IMR-90 (cell line): ENCODE measurements around the gene BMERB1. TPM values are rescaled to one million over a fixed set of nuclear protein-coding genes. Genes with fewer than 3 reads are reported as not detected.

Experiments
- ATAC-seq: fragments of 200-7000 bp; cut with Tn5 transposase; 2 replicates; pipeline ENCODE4 v1.9.1; 2020; ENCODE audit warnings: low read depth, mild to moderate bottlenecking, moderate library complexity
- BruUV-seq: library from RNA; stranded (reverse); fragments of 400-500 nt; replicated peaks from 2 replicates; lab custom pipeline; 2021; lab: Mats Ljungman, UMichigan
- CTCF ChIA-PET: fragments of 300-600 bp; formaldehyde crosslinking; extraction: SDS; loops from one replicate; lab custom pipeline; 2021; ENCODE audit warnings: antibody characterized with exemption; lab: Yijun Ruan, JAX
- POLR2A ChIA-PET: fragments of 300-600 bp; sonication (Branson Sonifier 250); formaldehyde crosslinking; loops from one replicate; lab custom pipeline; 2022; ENCODE audit warnings: antibody characterized with exemption; ENCODE audit not compliant: unreplicated experiment; lab: Charles Lee
- DNase-seq: peaks from one replicate; pipeline ENCODE4 v3.0.0; 2013
- H2AFZ ChIP-seq: replicated peaks from 2 replicates; pipeline ENCODE3; 2013; ENCODE audit warnings: low read length, mild to moderate bottlenecking; ENCODE audit not compliant: poor library complexity
- H2AK5ac ChIP-seq: 2 replicates; pipeline ENCODE4 v1.6.1; 2013; ENCODE audit warnings: low read depth, low read length, inconsistent platforms
- H2AK9ac ChIP-seq: replicated peaks from 2 replicates; pipeline ENCODE3; 2013; ENCODE audit warnings: mild to moderate bottlenecking, low read depth, low read length, moderate library complexity; ENCODE audit not compliant: poor library complexity
- H2BK120ac ChIP-seq: 2 replicates; pipeline ENCODE4 v1.6.1; 2013; ENCODE audit warnings: low read depth, low read length, inconsistent platforms
- H2BK15ac ChIP-seq: 3 replicates; pipeline ENCODE4 v1.6.1; 2013; ENCODE audit warnings: low read depth, low read length, inconsistent platforms
- H2BK20ac ChIP-seq: 2 replicates; pipeline ENCODE4 v1.6.1; 2013; ENCODE audit warnings: low read depth, mild to moderate bottlenecking, inconsistent platforms, low read length, moderate library complexity
- H2BK5ac ChIP-seq: 2 replicates; pipeline ENCODE4 v1.6.1; 2013; ENCODE audit warnings: mild to moderate bottlenecking, low read depth, low read length, inconsistent platforms; ENCODE audit not compliant: poor library complexity, severe bottlenecking
- H3K14ac ChIP-seq: replicated peaks from 2 replicates; pipeline ENCODE4 v1.6.1; 2013; ENCODE audit warnings: low read depth, low read length, inconsistent platforms
- H3K18ac ChIP-seq: 2 replicates; pipeline ENCODE4 v1.6.1; 2013; ENCODE audit warnings: low read depth, low read length, control low read depth
- H3K23ac ChIP-seq: 2 replicates; pipeline ENCODE4 v1.6.1; 2013; ENCODE audit warnings: low read depth, low read length, inconsistent platforms
- H3K27ac ChIP-seq: 2 replicates; pipeline ENCODE4 v1.5.1; 2013; ENCODE audit warnings: mild to moderate bottlenecking, control low read depth, low read length; ENCODE audit not compliant: insufficient read depth
- H3K27me3 ChIP-seq: 2 replicates; pipeline ENCODE4 v1.6.1; 2013; ENCODE audit warnings: low read length; ENCODE audit not compliant: control insufficient read depth, insufficient read depth
- H3K36me3 ChIP-seq: 2 replicates; pipeline ENCODE4 v1.6.1; 2013; ENCODE audit warnings: low read length, mixed read lengths; ENCODE audit not compliant: control insufficient read depth, insufficient read depth
- H3K4ac ChIP-seq: 2 replicates; pipeline ENCODE4 v1.6.1; 2013; ENCODE audit warnings: low read depth, low read length, inconsistent platforms
- H3K4me1 ChIP-seq: 2 replicates; pipeline ENCODE4 v1.6.1; 2013; ENCODE audit warnings: low read length, mixed read lengths; ENCODE audit not compliant: control insufficient read depth, insufficient read depth
- H3K4me2 ChIP-seq: 2 replicates; pipeline ENCODE4 v1.6.1; 2013; ENCODE audit warnings: low read depth, mild to moderate bottlenecking, control low read depth, low read length, moderate library complexity
- H3K4me3 ChIP-seq: 2 replicates; pipeline ENCODE4 v1.5.1; 2013; ENCODE audit warnings: low read depth, mild to moderate bottlenecking, control low read depth, low read length, moderate library complexity; ENCODE audit not compliant: insufficient read depth
- H3K56ac ChIP-seq: 2 replicates; pipeline ENCODE4 v1.6.1; 2013; ENCODE audit warnings: low read length, inconsistent platforms; ENCODE audit not compliant: insufficient read depth; ENCODE audit errors: extremely low read depth
- H3K79me1 ChIP-seq, 2 experiments: 2 replicates each; pipeline ENCODE4 v1.6.1; 2013; ENCODE audit warnings: low read length in 2 of 2, inconsistent platforms in 1 of 2, low read depth in 1 of 2
- H3K9ac ChIP-seq: 2 replicates; pipeline ENCODE4 v1.6.1; 2013; ENCODE audit warnings: low read depth, low read length, control low read depth
- H3K9me1 ChIP-seq: 2 replicates; pipeline ENCODE4 v1.6.1; 2013; ENCODE audit warnings: low read length, inconsistent platforms; ENCODE audit not compliant: insufficient read depth
- H3K9me3 ChIP-seq: 2 replicates; pipeline ENCODE4 v1.6.1; 2013; ENCODE audit warnings: low read length; ENCODE audit not compliant: control insufficient read depth, insufficient read depth
- H4K20me1 ChIP-seq: 2 replicates; pipeline ENCODE4 v1.6.1; 2013; ENCODE audit warnings: low read length, inconsistent platforms; ENCODE audit not compliant: insufficient read depth
- H4K5ac ChIP-seq: 2 replicates; pipeline ENCODE4 v1.6.1; 2013; ENCODE audit warnings: mild to moderate bottlenecking, low read depth, low read length, control low read depth
- H4K8ac ChIP-seq, 2 experiments: 2 replicates each; pipeline ENCODE4 v1.6.1; 2013; ENCODE audit warnings: low read depth in 2 of 2, low read length in 2 of 2, control low read depth in 1 of 2, inconsistent platforms in 1 of 2
- H4K91ac ChIP-seq: 2 replicates; pipeline ENCODE4 v1.6.1; 2013; ENCODE audit warnings: low read depth, low read length, inconsistent platforms; ENCODE audit not compliant: insufficient read depth
- BHLHE40 ChIP-seq: fragments of 150-350 bp; IDR thresholded peaks from 2 replicates; pipeline ENCODE4 v1.6.1; 2016; ENCODE audit warnings: mild to moderate bottlenecking, low read depth, low read length
- CEBPB ChIP-seq: IDR thresholded peaks from 2 replicates; pipeline ENCODE4 v1.6.1; 2012; ENCODE audit warnings: low read depth, low read length, improper control_type of control experiment
- CHD1 ChIP-seq: IDR thresholded peaks from 2 replicates; pipeline ENCODE4 v1.6.1; 2012; ENCODE audit warnings: low read depth, low read length, improper control_type of control experiment
- FOS ChIP-seq: fragments of 150-350 bp; IDR thresholded peaks from 2 replicates; pipeline ENCODE4 v1.6.1; 2016; ENCODE audit warnings: low read depth, low read length
- MAFK ChIP-seq: IDR thresholded peaks from 2 replicates; pipeline ENCODE4 v1.6.1; 2012; ENCODE audit warnings: low read depth, low read length, improper control_type of control experiment
- MAZ ChIP-seq: IDR thresholded peaks from 2 replicates; pipeline ENCODE4 v1.6.1; 2012; ENCODE audit warnings: low read depth, mild to moderate bottlenecking, low read length, improper control_type of control experiment, moderate library complexity, borderline replicate concordance
- MXI1 ChIP-seq: IDR thresholded peaks from 2 replicates; pipeline ENCODE4 v1.6.1; 2012; ENCODE audit warnings: low read depth, mild to moderate bottlenecking, low read length, moderate library complexity, borderline replicate concordance
- NFE2L2 ChIP-seq: fragments of 150-350 bp; IDR thresholded peaks from 2 replicates; pipeline ENCODE4 v1.6.1; 2016; ENCODE audit warnings: low read depth, mild to moderate bottlenecking, low read length
- POLR2A ChIP-seq: IDR thresholded peaks from 2 replicates; pipeline ENCODE4 v1.6.1; 2012; ENCODE audit warnings: mild to moderate bottlenecking, low read depth, low read length
- RAD21 ChIP-seq: IDR thresholded peaks from 2 replicates; pipeline ENCODE4 v1.6.1; 2012; ENCODE audit warnings: low read length, improper control_type of control experiment
- RCOR1 ChIP-seq: IDR thresholded peaks from 2 replicates; pipeline ENCODE4 v1.6.1; 2012; ENCODE audit warnings: mild to moderate bottlenecking, low read length, improper control_type of control experiment; ENCODE audit not compliant: insufficient replicate concordance
- RFX5 ChIP-seq: IDR thresholded peaks from 2 replicates; pipeline ENCODE4 v1.8.0; 2012; ENCODE audit warnings: low read depth, mild to moderate bottlenecking, low read length, moderate library complexity
- SMC3 ChIP-seq: fragments of 150-350 bp; IDR thresholded peaks from 2 replicates; pipeline ENCODE4 v1.6.1; 2016; ENCODE audit warnings: low read depth, mild to moderate bottlenecking, antibody characterized with exemption, low read length, moderate library complexity
- WGBS, 2 experiments: methylation state at CpG; one replicate each; pipeline versions ENCODE4 v1.1.5 to v1.1.7; 2013; ENCODE audit warnings: missing lambda C conversion rate in 2 of 2; ENCODE audit not compliant: insufficient read length in 1 of 2; ENCODE audit errors: extremely low coverage in 2 of 2; 5-methylcytosine and 5-hydroxymethylcytosine counted together
- dilution Hi-C: fragments of 300-500 bp; cut with HindIII; formaldehyde crosslinking; loops from one replicate; pipeline ENCODE4 v1.14.3; 2018; ENCODE audit warnings: low sequenced_read_pairs; ENCODE audit not compliant: unreplicated experiment
- in situ Hi-C: fragments of 300-500 bp; cut with MboI; formaldehyde crosslinking; loops from 3 replicates; pipeline ENCODE4 v1.14.3; 2019; ENCODE audit warnings: low sequenced_read_pairs, inconsistent platforms, mixed read lengths
- intact Hi-C: fragments of 100-400 bp; cut with micrococcal nuclease; formaldehyde crosslinking; loops from 2 replicates; pipeline ENCODE4 v1.10.0; 2022
- polyA plus RNA-seq, 3 experiments: library from polyadenylated mRNA; depleted of rRNA; stranded (reverse); fragments of >200 nt; gene quantifications; 2 replicates each; pipeline ENCODE4 v1.2.3, GENCODE V29; 2012; ENCODE audit warnings: low replicate concordance in 1 of 3
- total RNA-seq: library from RNA; depleted of rRNA; stranded (reverse); fragments of >200 nt; gene quantifications from 2 replicates; pipeline ENCODE4 v1.2.3, GENCODE V29; 2012
- TF ChIP-seq, protein P1 (sequence below): fragments of 150-350 bp; IDR thresholded peaks from 2 replicates; pipeline ENCODE4 v1.6.1; 2016; ENCODE audit warnings: low read depth, mild to moderate bottlenecking, low read length, moderate library complexity, borderline replicate concordance
- TF ChIP-seq, protein P2 (sequence below): fragments of 150-350 bp; IDR thresholded peaks from 2 replicates; pipeline ENCODE4 v1.6.1; 2017; ENCODE audit warnings: mild to moderate bottlenecking, antibody characterized with exemption, low read length, low read depth
- TF ChIP-seq, protein P3 (sequence below): conservative IDR thresholded peaks from 2 replicates; pipeline ENCODE4 v1.5.1; 2012; ENCODE audit warnings: mild to moderate bottlenecking, low read depth, low read length, improper control_type of control experiment

The BMERB1 gene
- total and polyA plus RNA-seq, 2 of the 4 experiments (the other 2 are of a cell fraction): 22.6 to 32.9 TPM

DNA sequence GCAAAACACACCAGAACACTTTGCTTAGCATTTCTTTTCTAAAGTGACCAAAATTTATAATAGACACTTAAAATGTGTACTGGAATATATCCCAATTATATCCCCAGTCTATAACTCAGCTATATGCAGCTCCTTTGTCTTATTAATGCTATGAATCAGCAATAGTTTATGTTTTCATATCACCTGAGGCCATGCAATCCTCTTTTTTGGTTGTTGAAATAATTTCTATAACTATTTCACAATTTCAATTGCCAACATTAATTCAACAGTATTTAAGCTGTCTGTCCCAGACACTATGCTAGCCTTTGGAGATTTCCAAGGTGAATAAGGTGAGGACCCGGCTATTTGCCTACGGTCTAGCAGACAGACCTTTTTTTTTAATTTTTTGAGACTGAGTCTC, 17.2 kb upstream of the BMERB1 start:
- peaks cover 2% of the 10 kb centered on the region; the same call in 1 of the 2 replicates for H3K4me1 ChIP-seq
- no peak overlapping the region for H3K4me2 ChIP-seq
- CTCF ChIA-PET: no interaction called here
- no peak for DNase-seq
- H3K4me3 ChIP-seq: no peak overlapping the region
- H4K5ac ChIP-seq: no peak overlapping the region
- no peak overlapping the region for H3K27ac ChIP-seq
- no peak overlapping the region for H2BK5ac ChIP-seq
- TF ChIP-seq, protein P1, sequence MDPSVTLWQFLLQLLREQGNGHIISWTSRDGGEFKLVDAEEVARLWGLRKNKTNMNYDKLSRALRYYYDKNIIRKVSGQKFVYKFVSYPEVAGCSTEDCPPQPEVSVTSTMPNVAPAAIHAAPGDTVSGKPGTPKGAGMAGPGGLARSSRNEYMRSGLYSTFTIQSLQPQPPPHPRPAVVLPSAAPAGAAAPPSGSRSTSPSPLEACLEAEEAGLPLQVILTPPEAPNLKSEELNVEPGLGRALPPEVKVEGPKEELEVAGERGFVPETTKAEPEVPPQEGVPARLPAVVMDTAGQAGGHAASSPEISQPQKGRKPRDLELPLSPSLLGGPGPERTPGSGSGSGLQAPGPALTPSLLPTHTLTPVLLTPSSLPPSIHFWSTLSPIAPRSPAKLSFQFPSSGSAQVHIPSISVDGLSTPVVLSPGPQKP: no peak
- no peak for TF ChIP-seq RFX5
- TF ChIP-seq SMC3: no peak
- TF ChIP-seq, protein P2, sequence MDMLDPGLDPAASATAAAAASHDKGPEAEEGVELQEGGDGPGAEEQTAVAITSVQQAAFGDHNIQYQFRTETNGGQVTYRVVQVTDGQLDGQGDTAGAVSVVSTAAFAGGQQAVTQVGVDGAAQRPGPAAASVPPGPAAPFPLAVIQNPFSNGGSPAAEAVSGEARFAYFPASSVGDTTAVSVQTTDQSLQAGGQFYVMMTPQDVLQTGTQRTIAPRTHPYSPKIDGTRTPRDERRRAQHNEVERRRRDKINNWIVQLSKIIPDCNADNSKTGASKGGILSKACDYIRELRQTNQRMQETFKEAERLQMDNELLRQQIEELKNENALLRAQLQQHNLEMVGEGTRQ: no peak
- no peak for TF ChIP-seq MXI1
- TF ChIP-seq FOS: no peak
- TF ChIP-seq CEBPB: no peak
- no peak for TF ChIP-seq NFE2L2
- no peak for TF ChIP-seq BHLHE40
- no peak for TF ChIP-seq MAFK
- TF ChIP-seq CHD1: no peak
- TF ChIP-seq, protein P3, sequence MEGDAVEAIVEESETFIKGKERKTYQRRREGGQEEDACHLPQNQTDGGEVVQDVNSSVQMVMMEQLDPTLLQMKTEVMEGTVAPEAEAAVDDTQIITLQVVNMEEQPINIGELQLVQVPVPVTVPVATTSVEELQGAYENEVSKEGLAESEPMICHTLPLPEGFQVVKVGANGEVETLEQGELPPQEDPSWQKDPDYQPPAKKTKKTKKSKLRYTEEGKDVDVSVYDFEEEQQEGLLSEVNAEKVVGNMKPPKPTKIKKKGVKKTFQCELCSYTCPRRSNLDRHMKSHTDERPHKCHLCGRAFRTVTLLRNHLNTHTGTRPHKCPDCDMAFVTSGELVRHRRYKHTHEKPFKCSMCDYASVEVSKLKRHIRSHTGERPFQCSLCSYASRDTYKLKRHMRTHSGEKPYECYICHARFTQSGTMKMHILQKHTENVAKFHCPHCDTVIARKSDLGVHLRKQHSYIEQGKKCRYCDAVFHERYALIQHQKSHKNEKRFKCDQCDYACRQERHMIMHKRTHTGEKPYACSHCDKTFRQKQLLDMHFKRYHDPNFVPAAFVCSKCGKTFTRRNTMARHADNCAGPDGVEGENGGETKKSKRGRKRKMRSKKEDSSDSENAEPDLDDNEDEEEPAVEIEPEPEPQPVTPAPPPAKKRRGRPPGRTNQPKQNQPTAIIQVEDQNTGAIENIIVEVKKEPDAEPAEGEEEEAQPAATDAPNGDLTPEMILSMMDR: no peak
- TF ChIP-seq RAD21: no peak
- TF ChIP-seq POLR2A: no peak
- TF ChIP-seq MAZ: no peak
- no peak for TF ChIP-seq RCOR1
- no peak overlapping the region for H3K18ac ChIP-seq
- H2AK5ac ChIP-seq: no peak overlapping the region
- no peak overlapping the region for H2BK120ac ChIP-seq
- H3K9ac ChIP-seq: no peak overlapping the region
- intact Hi-C loops: no loop called here
- POLR2A ChIA-PET: no interaction called here
- no peak overlapping the region for H3K4ac ChIP-seq
- H3K9me3 ChIP-seq: no peaks in the 10 kb centered on the region
- no peaks in the 10 kb centered on the region; the same call in 1 of the 2 replicates for H3K27me3 ChIP-seq
- no peak overlapping the region for H2BK15ac ChIP-seq
- H3K14ac ChIP-seq: no peak overlapping the region
- 100% methylated on average over 1 of the region's 2 CpGs; no CpG with 5 or more reads in 1 of the 2 experiments for WGBS, 2 experiments
- BruUV-seq: no TSS peak
- no peak overlapping the region for H2AK9ac ChIP-seq
- H4K20me1 ChIP-seq: no peaks in the 10 kb centered on the region
- in situ Hi-C loops: no loop called here
- H4K8ac ChIP-seq: no peak overlapping the region
- no peak overlapping the region for H3K56ac ChIP-seq
- no peak for ATAC-seq
- H2AFZ ChIP-seq: no peak overlapping the region
- H3K36me3 ChIP-seq: no peaks in the 10 kb centered on the region
- no peak overlapping the region for H2BK20ac ChIP-seq
- no peak overlapping the region for H3K23ac ChIP-seq
- no peak overlapping the region for H4K91ac ChIP-seq
- H3K9me1 ChIP-seq: no peaks in the 10 kb centered on the region
- H3K79me1 ChIP-seq: no peaks in the 10 kb centered on the region
- dilution Hi-C loops: no loop called here
